GM18499 (cell line): ENCODE results near the gene CTBP1.

ENCODE experiments used
- ATAC-seq: cut with Tn5 transposase; IDR thresholded peaks from one replicate; pipeline ENCODE4 v1.9.1; 2021; ENCODE audit warnings: moderate number of reproducible peaks; ENCODE audit not compliant: insufficient read depth, unreplicated experiment

CTBP1 gene

DNA sequence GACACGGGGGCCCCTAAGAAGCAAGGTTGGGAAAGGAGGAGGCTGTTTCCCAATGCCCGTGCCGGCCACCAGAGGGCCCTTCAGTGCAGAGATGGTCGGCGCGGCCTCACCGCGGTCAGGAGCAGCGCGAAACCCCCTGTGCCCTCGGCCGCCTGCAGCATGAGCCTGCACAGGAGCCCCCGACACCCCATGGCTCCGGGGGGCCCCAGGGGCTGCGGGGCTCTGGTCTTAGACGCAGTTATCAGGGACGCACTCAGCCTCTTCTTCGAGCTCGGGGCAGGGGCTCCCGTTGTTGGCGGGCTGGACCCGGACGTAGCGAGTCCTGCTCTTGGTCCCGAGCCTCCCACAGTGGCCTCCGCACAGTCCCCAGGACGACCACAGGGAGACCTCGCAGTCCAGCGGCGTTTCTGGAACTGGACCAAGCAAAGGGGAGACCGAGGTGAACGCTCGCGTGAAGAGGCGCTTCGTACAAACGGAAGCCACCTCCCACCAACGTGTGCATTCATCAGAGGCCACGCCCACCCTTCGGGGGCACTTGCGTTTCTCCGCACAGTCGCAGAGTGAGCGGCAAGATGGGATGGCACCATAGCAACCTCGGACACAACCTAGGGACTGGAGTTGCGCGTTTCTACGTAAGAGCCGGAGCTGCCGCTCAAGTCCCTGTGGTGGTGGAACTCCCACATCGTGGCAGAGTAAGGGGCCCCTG lies 81.5 kb downstream of the CTBP1 start:
- ATAC-seq = peak; percentile 65

DNA sequence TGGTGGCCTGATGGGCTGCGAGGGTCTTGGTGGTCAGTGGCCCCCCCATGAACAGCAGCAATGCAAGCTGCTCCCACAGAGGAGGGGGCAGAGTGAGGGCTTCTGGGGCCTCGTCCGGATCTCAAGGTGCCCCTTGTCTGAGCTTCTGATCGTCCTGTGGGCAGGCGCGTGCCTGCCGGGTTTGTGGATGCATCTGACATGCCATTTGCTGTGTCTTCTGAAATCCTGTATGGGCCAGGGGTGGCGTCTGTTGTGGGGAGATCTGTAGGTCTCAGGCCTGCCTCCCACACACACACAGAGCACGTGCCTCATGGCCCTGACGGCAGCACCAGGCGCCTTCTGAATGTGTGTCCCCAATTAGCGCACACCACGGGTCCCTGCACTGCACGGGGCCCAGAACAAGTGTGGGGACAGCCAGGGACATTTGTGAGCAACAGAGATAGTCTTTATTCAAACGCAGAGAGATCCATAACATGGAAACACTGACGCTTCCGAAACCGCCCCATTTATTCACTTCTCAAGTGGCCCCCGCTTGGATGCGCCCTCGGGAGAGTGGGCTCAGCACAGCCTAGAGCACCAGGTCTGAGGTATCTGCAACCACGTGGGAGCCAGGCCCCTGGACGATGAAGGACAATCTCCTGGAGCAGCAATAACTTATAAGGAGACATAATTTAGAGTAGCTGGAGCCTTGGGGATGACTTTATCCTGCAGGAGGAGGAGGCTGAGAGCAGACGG lies 82.3 kb downstream of the CTBP1 start:
- no peak for ATAC-seq

GRCh38 chr4:1164956-1165545 lies 83.9 kb downstream of the CTBP1 start:
- no peak for ATAC-seq

DNA sequence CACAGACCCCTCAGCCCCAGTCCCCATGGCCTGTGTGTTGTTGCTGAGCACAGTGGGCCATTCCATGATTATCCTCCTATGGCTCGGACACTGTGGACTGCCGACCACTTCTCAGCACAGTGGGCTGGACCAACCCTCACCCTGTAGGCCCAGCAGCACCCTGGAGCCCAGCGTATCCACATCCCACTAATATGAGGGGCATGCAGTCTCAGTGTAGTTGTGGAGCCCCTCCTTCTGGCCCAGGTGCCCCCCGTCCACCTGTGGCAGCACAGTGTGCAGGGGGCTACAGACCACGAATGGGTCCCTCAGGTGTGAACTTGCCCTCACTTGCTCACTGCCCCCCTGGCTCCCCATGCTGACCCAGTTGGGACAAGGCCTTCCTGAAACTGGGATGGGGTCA lies 84.5 kb downstream of the CTBP1 start:
- no peak for ATAC-seq

DNA sequence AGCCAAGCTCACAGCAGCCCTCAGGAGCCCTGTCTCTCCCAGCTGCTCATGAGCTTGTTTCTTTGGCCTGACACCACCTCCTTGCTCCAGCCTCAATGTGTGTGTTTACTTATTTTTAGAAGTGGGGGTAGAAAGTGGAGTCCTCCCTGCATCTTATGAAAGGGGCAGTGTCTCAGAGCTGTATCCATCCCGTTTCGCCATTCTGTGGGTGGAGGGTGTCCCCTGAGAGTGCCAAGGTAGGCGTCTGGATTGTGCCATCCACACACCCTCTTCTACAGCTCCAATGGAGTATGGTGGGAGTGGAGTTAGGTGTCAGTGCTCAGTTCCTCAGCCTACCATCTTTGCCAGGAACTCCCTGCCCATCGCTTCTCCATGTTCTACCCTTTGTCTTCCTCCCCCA lies 84.9 kb downstream of the CTBP1 start:
- ATAC-seq = no peak
